K562 (cell line): Measurements from ENCODE around the gene GRB10. TPM values are rescaled to one million over a fixed set of nuclear protein-coding genes. Genes with fewer than 3 reads are reported as not detected.
A peak's percentile ranks its signal among the peaks of the same experiment; 100 is the strongest.

Experiments
- ARHGAP35 ChIP-seq: fragments of 450-650 bp; IDR thresholded peaks from 2 replicates; pipeline ENCODE4 v1.6.1; 2018; ENCODE audit not compliant: partially characterized antibody
- BCLAF1 ChIP-seq, 2 experiments: fragments of 450-650 bp in 1 of 2; IDR thresholded peaks; 2 replicates each; pipeline ENCODE4 v1.6.1; 2011 to 2017; ENCODE audit warnings: low read depth in 2 of 2, antibody characterized with exemption in 1 of 2, borderline replicate concordance in 1 of 2, low read length in 1 of 2, mild to moderate bottlenecking in 1 of 2, mixed read lengths in 1 of 2; ENCODE audit not compliant: control insufficient read depth in 1 of 2
- C11orf30 ChIP-seq: fragments of 450-650 bp; IDR thresholded peaks from 2 replicates; pipeline ENCODE4 v1.6.1; 2016; ENCODE audit warnings: low read depth, mild to moderate bottlenecking
- CTCFL ChIP-seq: IDR thresholded peaks from 2 replicates; pipeline ENCODE4 v1.6.1; 2011; ENCODE audit warnings: borderline replicate concordance, low read depth, mild to moderate bottlenecking, moderate library complexity, low read length; ENCODE audit not compliant: insufficient read depth, poor library complexity, severe bottlenecking
- DEAF1 ChIP-seq: fragments of 450-650 bp; formaldehyde crosslinking; IDR thresholded peaks from 2 replicates; pipeline ENCODE4 v1.4.0; 2020; ENCODE audit warnings: mild to moderate bottlenecking, moderate library complexity
- FOSL1 ChIP-seq: fragments of 200-800 bp; sonication (Bioruptor generic); conservative IDR thresholded peaks from 2 replicates; pipeline ENCODE4 v1.6.1; 2016; ENCODE audit warnings: missing genetic modification characterization, missing compliant biosample characterization
- GABPB1 ChIP-seq: sonication (generic); formaldehyde crosslinking; IDR thresholded peaks from 2 replicates; pipeline ENCODE4 v1.8.0; 2022; ENCODE audit warnings: mild to moderate bottlenecking, missing genetic modification reagents
- LCOR ChIP-seq: sonication (generic); formaldehyde crosslinking; IDR thresholded peaks from 2 replicates; pipeline ENCODE4 v1.8.0; 2022; ENCODE audit warnings: mild to moderate bottlenecking, missing genetic modification reagents
- MECOM ChIP-seq: fragments of 250-450 bp; sonication (Bioruptor Pico); IDR thresholded peaks from 2 replicates; pipeline ENCODE4 v1.8.0; 2022; ENCODE audit warnings: inconsistent platforms
- MYC ChIP-seq, 2 experiments: fragments of 250-450 bp in 1 of 2; sonication (Bioruptor Pico) in 1 of 2; IDR thresholded peaks; 2 replicates each; pipeline versions ENCODE4 v1.5.1 to v1.6.1; 2012 to 2021; ENCODE audit warnings: low read depth in 2 of 2, borderline replicate concordance in 1 of 2, improper control_type of control experiment in 1 of 2, low read length in 1 of 2, mild to moderate bottlenecking in 1 of 2, moderate library complexity in 1 of 2
- NFIX ChIP-seq: fragments of 250-450 bp; sonication (Bioruptor Pico); IDR thresholded peaks from 2 replicates; pipeline ENCODE4 v1.4.0; 2020; ENCODE audit warnings: low read depth, mild to moderate bottlenecking, moderate library complexity
- NFRKB ChIP-seq: fragments of 450-650 bp; IDR thresholded peaks from 2 replicates; pipeline ENCODE4 v1.6.1; 2016; ENCODE audit warnings: low read depth
- NR1H2 ChIP-seq: sonication (generic); formaldehyde crosslinking; IDR thresholded peaks from 2 replicates; pipeline ENCODE4 v1.4.0; 2020; ENCODE audit warnings: mild to moderate bottlenecking, missing genetic modification reagents
- PHF21A ChIP-seq: fragments of 450-650 bp; IDR thresholded peaks from 2 replicates; pipeline ENCODE4 v1.6.1; 2017; ENCODE audit warnings: low read depth, borderline replicate concordance
- PHTF2 ChIP-seq: fragments of 250-450 bp; sonication (Bioruptor Pico); IDR thresholded peaks from 2 replicates; pipeline ENCODE4 v1.5.0; 2021; ENCODE audit warnings: mild to moderate bottlenecking
- SIN3A ChIP-seq, 2 experiments: fragments of 150-350 bp in 1 of 2; IDR thresholded peaks; 2 replicates each; pipeline ENCODE4 v1.6.1; 2011 to 2016; ENCODE audit warnings: borderline replicate concordance in 2 of 2, low read depth in 2 of 2, low read length in 2 of 2, mild to moderate bottlenecking in 2 of 2, moderate library complexity in 2 of 2; ENCODE audit not compliant: control insufficient read depth in 1 of 2
- XRCC3 ChIP-seq: fragments of 450-650 bp; IDR thresholded peaks from 2 replicates; pipeline ENCODE4 v1.6.1; 2017; ENCODE audit warnings: mild to moderate bottlenecking, moderate library complexity
- ZNF253 ChIP-seq: fragments of 250-450 bp; sonication (Bioruptor Pico); conservative IDR thresholded peaks from 2 replicates; pipeline ENCODE4 v1.6.1; 2021; ENCODE audit warnings: mild to moderate bottlenecking
- ZNF699 ChIP-seq: fragments of 250-450 bp; sonication (Bioruptor Pico); IDR thresholded peaks from 2 replicates; pipeline ENCODE4 v1.8.0; 2021; ENCODE audit warnings: mild to moderate bottlenecking, moderate library complexity; ENCODE audit not compliant: insufficient replicate concordance
- polyA plus RNA-seq, 8 experiments: library from polyadenylated mRNA; depleted of rRNA in 4 of 8; stranded (reverse) in 5 of 8; unstranded in 3 of 8; fragments of >200 nt; fragmentation: Nextera tagmentation in 2 of 8; fragmentation: Illumina TruSeq in 1 of 8; extraction: Ambion mirVana in 2 of 8; extraction: Trizol in 1 of 8; gene quantifications; 2 replicates each; pipeline versions ENCODE4 v1.2.1 to v1.2.3, GENCODE V29; 2011 to 2014; ENCODE audit warnings: inconsistent platforms in 1 of 8, missing spikeins in 1 of 8
- total RNA-seq, 7 experiments: library from RNA; depleted of rRNA in 6 of 7; stranded (reverse); fragments of >200 nt in 6 of 7; fragmentation: Illumina TruSeq in 2 of 7; extraction: Trizol in 2 of 7; gene quantifications; 2 replicates each; pipeline versions ENCODE4 v1.2.1 to v1.2.3, GENCODE V29; 2011 to 2021; ENCODE audit warnings: low replicate concordance in 1 of 7

GRB10 gene
- total and polyA plus RNA-seq, 9 of the 15 experiments (the other 6 are each of a cell fraction or from before 2014, with no cell fraction given), result 8.9 to 88.5 (median 40.7) TPM

- no peak for TF ChIP-seq BCLAF1 (IDR thresholded peaks at IDR 0.05; ENCODE audit: borderline replicate concordance in 1 of 2, control insufficient read depth in 1 of 2, low read depth in 2 of 2, low read length in 1 of 2)
- no peak for TF ChIP-seq NR1H2 (CRISPR knock-in tag)
- TF ChIP-seq ARHGAP35, result no peak
- no peak for TF ChIP-seq CTCFL
- TF ChIP-seq DEAF1 (CRISPR knock-in tag), result 0 out of 2 replicates have a peak, but pooled peaks have one; percentile 15
- TF ChIP-seq GABPB1 (CRISPR knock-in tag), result no peak
- TF ChIP-seq MYC (IDR thresholded peaks at IDR 0.05; ENCODE audit: low read depth, low read length), result 0 out of 2 replicates have a peak, but pooled peaks have one; percentile 17
- TF ChIP-seq MYC (CRISPR knock-in tag; IDR thresholded peaks at IDR 0.05; ENCODE audit: borderline replicate concordance, low read depth), result no peak
- peak; percentile 61; the same call in 1 of the 2 replicates for TF ChIP-seq LCOR
- TF ChIP-seq ZNF253, result no peak
- TF ChIP-seq XRCC3, result no peak
- TF ChIP-seq MECOM, result no peak
- no peak for TF ChIP-seq NFIX (CRISPR knock-in tag)
- TF ChIP-seq C11orf30, result no peak
- TF ChIP-seq FOSL1 (tag), result no peak
- TF ChIP-seq NFRKB, result no peak
- no peak for TF ChIP-seq PHTF2
- no peak for TF ChIP-seq SIN3A (IDR thresholded peaks at IDR 0.05; ENCODE audit: borderline replicate concordance in 2 of 2, control insufficient read depth in 1 of 2, low read depth in 2 of 2, low read length in 2 of 2)
- no peak for TF ChIP-seq ZNF699 (CRISPR knock-in tag)
- no peak for TF ChIP-seq PHF21A
These were observed 85.7 kb downstream of the GRB10 start (continued) for GRCh38 chr7:50696810-50697582.
